H1 (cell line): Measurements from ENCODE around the gene ZDHHC19. TPM values are rescaled to one million over a fixed set of nuclear protein-coding genes. Genes with fewer than 3 reads are reported as not detected.
A peak's percentile ranks its signal among the peaks of the same experiment; 100 is the strongest.

Experiments used
- CTCF ChIA-PET: fragments of 300-600 bp; sonication (Branson Sonifier 250); formaldehyde crosslinking; loops from one replicate; lab custom pipeline; 2021; ENCODE audit not compliant: partially characterized antibody; lab: Charles Lee
- POLR2A ChIA-PET: fragments of 300-600 bp; sonication (Branson Sonifier 250); formaldehyde crosslinking; loops from one replicate; lab custom pipeline; 2021; ENCODE audit warnings: inconsistent platforms; ENCODE audit not compliant: partially characterized antibody; lab: Charles Lee
- DNase-seq, 2 experiments: peaks; one replicate each; pipeline versions ENCODE4 v3.0.0 to v3.0.0-alpha.2; 2010 to 2022; ENCODE audit warnings: low spot score in 2 of 2, low read depth in 1 of 2, mixed read lengths in 1 of 2
- FAIRE-seq: peaks from 2 replicates; lab custom pipeline; 2011; peaks lifted over from hg19 to GRCh38; lab: Jason Lieb, UNC
- H2AFZ ChIP-seq: 2 replicates; pipeline ENCODE4 v1.8.1; 2012; ENCODE audit warnings: low read length, inconsistent platforms
- H2AK5ac ChIP-seq: 2 replicates; pipeline ENCODE4 v1.6.1; 2013; ENCODE audit warnings: low read depth, low read length
- H2BK120ac ChIP-seq: replicated peaks from 2 replicates; pipeline ENCODE3; 2013; ENCODE audit warnings: low read depth, low read length, inconsistent platforms
- H2BK12ac ChIP-seq: 2 replicates; pipeline ENCODE4 v1.6.1; 2013; ENCODE audit warnings: low read depth, low read length
- H2BK15ac ChIP-seq: 2 replicates; pipeline ENCODE4 v1.6.1; 2013; ENCODE audit warnings: low read length
- H2BK20ac ChIP-seq: 2 replicates; pipeline ENCODE4 v1.6.1; 2013; ENCODE audit warnings: low read length
- H2BK5ac ChIP-seq: 2 replicates; pipeline ENCODE4 v1.6.1; 2013; ENCODE audit warnings: low read depth, low read length
- H3K14ac ChIP-seq: 2 replicates; pipeline ENCODE4 v1.6.1; 2013; ENCODE audit warnings: inconsistent platforms; ENCODE audit not compliant: insufficient read length
- H3K18ac ChIP-seq: 2 replicates; pipeline ENCODE4 v1.6.1; 2013; ENCODE audit warnings: low read length; ENCODE audit errors: extremely low read depth
- H3K23ac ChIP-seq: 2 replicates; pipeline ENCODE4 v1.6.1; 2013; ENCODE audit warnings: inconsistent platforms; ENCODE audit not compliant: insufficient read length
- H3K23me2 ChIP-seq: 2 replicates; pipeline ENCODE4 v1.6.1; 2013; ENCODE audit warnings: low read depth, low read length
- H3K27ac ChIP-seq: 2 replicates; pipeline ENCODE4 v1.6.1; 2011; ENCODE audit warnings: low read depth, low read length, inconsistent platforms
- H3K27me3 ChIP-seq, 4 experiments: replicated peaks in 1 of 4; 1 replicate in 1 of 4; 2 replicates in 3 of 4; pipeline versions ENCODE4 v1.6.1 to v1.8.1; 2011 to 2013; ENCODE audit warnings: low read length in 3 of 4, mild to moderate bottlenecking in 3 of 4, inconsistent platforms in 2 of 4, mixed read lengths in 2 of 4, moderate library complexity in 1 of 4; ENCODE audit not compliant: control insufficient read depth in 3 of 4, insufficient read depth in 3 of 4; ENCODE audit errors: extremely low read depth in 1 of 4
- H3K36me3 ChIP-seq, 4 experiments: 2 replicates each; pipeline versions ENCODE4 v1.6.1 to v1.8.1; 2011 to 2013; ENCODE audit warnings: mild to moderate bottlenecking in 4 of 4, low read length in 3 of 4, moderate library complexity in 2 of 4, control low read depth in 1 of 4, inconsistent platforms in 1 of 4; ENCODE audit not compliant: insufficient read depth in 4 of 4, control insufficient read depth in 2 of 4
- H3K4ac ChIP-seq: replicated peaks from 2 replicates; pipeline ENCODE3; 2013; ENCODE audit warnings: low read length, low read depth, mixed read lengths, inconsistent platforms; ENCODE audit not compliant: insufficient read length
- H3K4me1 ChIP-seq, 4 experiments: replicated peaks in 1 of 4; 1 replicate in 1 of 4; 2 replicates in 3 of 4; pipeline versions ENCODE4 v1.6.1 to v1.8.1; 2011 to 2013; ENCODE audit warnings: low read length in 3 of 4, inconsistent platforms in 2 of 4, mixed read lengths in 1 of 4; ENCODE audit not compliant: insufficient read depth in 4 of 4, control insufficient read depth in 3 of 4
- H3K4me2 ChIP-seq, 2 experiments: 2 replicates each; pipeline versions ENCODE4 v1.6.1 to v1.8.1; 2011 to 2013; ENCODE audit warnings: low read depth in 2 of 2, low read length in 2 of 2, control low read depth in 1 of 2, inconsistent platforms in 1 of 2, mild to moderate bottlenecking in 1 of 2; ENCODE audit not compliant: insufficient read depth in 1 of 2
- H3K4me3 ChIP-seq, 4 experiments: fragments of 200-600, 300-600 bp in 1 of 4; sonication (generic), shearing (Covaris generic), sonication (Bioruptor Twin) in 1 of 4; 2 replicates each; pipeline versions ENCODE4 v1.5.1 to v1.8.1; 2011 to 2016; ENCODE audit warnings: low read length in 4 of 4, low read depth in 3 of 4, control low read depth in 2 of 4, inconsistent platforms in 2 of 4, mild to moderate bottlenecking in 2 of 4, mixed read lengths in 1 of 4, moderate library complexity in 1 of 4; ENCODE audit not compliant: insufficient read depth in 2 of 4; ENCODE audit errors: extremely low read depth in 1 of 4
- H3K56ac ChIP-seq: replicated peaks from 2 replicates; pipeline ENCODE3; 2013; ENCODE audit warnings: low read depth, mild to moderate bottlenecking, mixed read lengths, low read length, inconsistent platforms; ENCODE audit not compliant: insufficient read length
- H3K79me1 ChIP-seq: 2 replicates; pipeline ENCODE4 v1.6.1; 2013; ENCODE audit warnings: low read depth, low read length, control low read depth
- H3K79me2 ChIP-seq, 2 experiments: 2 replicates each; pipeline versions ENCODE4 v1.6.1 to v1.8.1; 2012 to 2013; ENCODE audit warnings: low read length in 2 of 2, mild to moderate bottlenecking in 2 of 2, inconsistent platforms in 1 of 2; ENCODE audit not compliant: insufficient read depth in 2 of 2, control insufficient read depth in 1 of 2
- H3K9ac ChIP-seq, 4 experiments: replicated peaks in 1 of 4; 1 replicate in 1 of 4; 2 replicates in 3 of 4; pipeline versions ENCODE4 v1.6.1 to v1.8.1; 2011 to 2013; ENCODE audit warnings: low read depth in 3 of 4, low read length in 3 of 4, control low read depth in 2 of 4, mild to moderate bottlenecking in 2 of 4, moderate library complexity in 2 of 4, inconsistent platforms in 1 of 4; ENCODE audit errors: extremely low read depth in 1 of 4
- H3K9me3 ChIP-seq, 2 experiments: 2 replicates each; pipeline versions ENCODE4 v1.6.1 to v1.8.1; 2012 to 2013; ENCODE audit warnings: mild to moderate bottlenecking in 2 of 2, moderate library complexity in 2 of 2, control low read depth in 1 of 2, inconsistent platforms in 1 of 2, low read depth in 1 of 2, low read length in 1 of 2, mixed read lengths in 1 of 2; ENCODE audit not compliant: insufficient read depth in 2 of 2
- H4K20me1 ChIP-seq, 2 experiments: replicated peaks in 1 of 2; 2 replicates each; pipeline versions ENCODE3 to v1.8.1; 2011 to 2013; ENCODE audit warnings: inconsistent platforms in 2 of 2, low read length in 2 of 2, mild to moderate bottlenecking in 1 of 2; ENCODE audit not compliant: insufficient read depth in 2 of 2, control insufficient read depth in 1 of 2
- H4K5ac ChIP-seq: 2 replicates; pipeline ENCODE4 v1.6.1; 2013; ENCODE audit warnings: low read length, low read depth, mixed read lengths, inconsistent platforms; ENCODE audit not compliant: insufficient read length
- H4K8ac ChIP-seq: 2 replicates; pipeline ENCODE4 v1.8.0; 2013; ENCODE audit warnings: mild to moderate bottlenecking, moderate library complexity, low read length, inconsistent platforms; ENCODE audit not compliant: insufficient read depth; ENCODE audit errors: extremely low read depth
- H4K91ac ChIP-seq: replicated peaks from 2 replicates; pipeline ENCODE3; 2013; ENCODE audit warnings: low read length, mixed read lengths, inconsistent platforms; ENCODE audit not compliant: insufficient read length
- BCL11A ChIP-seq, 2 experiments: IDR thresholded peaks; one replicate each; pipeline ENCODE4 v1.6.1; 2011; ENCODE audit warnings: low read depth in 2 of 2, low read length in 2 of 2, mild to moderate bottlenecking in 2 of 2
- CREB1 ChIP-seq: IDR thresholded peaks from 2 replicates; pipeline ENCODE4 v1.6.1; 2012; ENCODE audit warnings: inconsistent platforms
- WGBS, 2 experiments: shearing (Covaris generic) in 1 of 2; methylation state at CpG; one replicate each; pipeline versions ENCODE4 v1.1.6 to v1.1.7; 2013 to 2015; ENCODE audit warnings: low lambda C conversion rate in 2 of 2, mixed read lengths in 2 of 2, inconsistent platforms in 1 of 2, low coverage in 1 of 2, missing lambda C conversion rate in 1 of 2; ENCODE audit not compliant: insufficient replicate concordance in 2 of 2, insufficient coverage in 1 of 2, insufficient read length in 1 of 2; ENCODE audit errors: extremely low coverage in 1 of 2, missing lambda C conversion rate in 1 of 2; 5-methylcytosine and 5-hydroxymethylcytosine counted together
- polyA plus RNA-seq, 7 experiments: library from polyadenylated mRNA; depleted of rRNA in 3 of 7; stranded (reverse) in 5 of 7; unstranded in 2 of 7; fragments of >200 nt in 5 of 7; fragments of 200-250 nt in 2 of 7; gene quantifications; 1 replicate in 5 of 7; 2 replicates in 1 of 7; 4 replicates in 1 of 7; pipeline versions ENCODE4 v1.2.1 to v1.2.3, GENCODE V29; 2011 to 2013; ENCODE audit warnings: missing spikeins in 2 of 7, mixed read lengths in 2 of 7
- total RNA-seq: library from RNA; stranded (reverse); fragmentation: NEBNext Ultra II Directional; extraction: Animal tissue kit (Norgen Biotek cat#: 25700); gene quantifications from 2 replicates; pipeline ENCODE4 v1.2.1, GENCODE V29; 2021

Gene ZDHHC19
- total and polyA plus RNA-seq, 2 of the 8 experiments (the other 6 are each of a cell fraction or from before 2014, with no cell fraction given): 2.5 to 4.1 TPM

- H2BK12ac ChIP-seq: no peak overlapping the region
- POLR2A ChIA-PET: interaction anchor here (1.4 to 3.9 kb wide), 3 partner anchors 10 to 20 kb away, joined by 3 to 15 read pairs (median 3); no protein-coding TSS in a partner anchor
- 84% methylated on average over 10 of the region's 10 CpGs; no CpG with 5 or more reads in 1 of the 2 experiments for WGBS, 2 experiments
- no peak overlapping the region; a peak in 1 of 8 replicates for H3K4me3 ChIP-seq
- FAIRE-seq (peak; percentile 19), DNase-seq (no peak)
- peak overlapping the region in 1 of 2 experiments; percentile 78; a peak in 1 of 4 replicates for H3K4me2 ChIP-seq
- CTCF ChIA-PET: interaction anchor here (0.7 to 1.8 kb wide), 6 partner anchors 10 to 1098 kb away, joined by 3 to 5 read pairs (median 4); no protein-coding TSS in a partner anchor
- no peak overlapping the region for H3K27ac ChIP-seq
- H2BK120ac ChIP-seq: no peak overlapping the region
- no peaks in the 10 kb centered on the region for H3K79me2 ChIP-seq
- no peak for TF ChIP-seq CREB1
- no peak for TF ChIP-seq BCL11A (IDR thresholded peaks at IDR 0.05; ENCODE audit: low read depth in 2 of 2, low read length in 2 of 2)
- H2AFZ ChIP-seq: no peak overlapping the region
- H3K36me3 ChIP-seq: no peaks in the 10 kb centered on the region
- H4K8ac ChIP-seq: no peak overlapping the region
- no peak overlapping the region for H3K4ac ChIP-seq
- no peaks in the 10 kb centered on the region for H3K9me3 ChIP-seq
- no peak overlapping the region for H3K23ac ChIP-seq
- no peak overlapping the region for H3K9ac ChIP-seq
- H2BK20ac ChIP-seq: no peak overlapping the region
- H2AK5ac ChIP-seq: no peak overlapping the region
- no peak overlapping the region for H3K14ac ChIP-seq
- no peak overlapping the region for H3K18ac ChIP-seq
- H3K23me2 ChIP-seq: peaks cover 2% of the 10 kb centered on the region; the same call in 1 of the 2 replicates
- H3K56ac ChIP-seq: no peak overlapping the region
- H4K91ac ChIP-seq: no peak overlapping the region
- H3K4me1 ChIP-seq: peaks cover 0 to 22% (median 14%) of the 10 kb centered on the region in 4 experiments; a peak in 6 of 7 replicates
- no peak overlapping the region for H2BK5ac ChIP-seq
- no peaks in the 10 kb centered on the region for H3K79me1 ChIP-seq
- H3K27me3 ChIP-seq: no peaks in the 10 kb centered on the region
- H4K5ac ChIP-seq: no peak overlapping the region
- H2BK15ac ChIP-seq: no peak overlapping the region
- H4K20me1 ChIP-seq: no peaks in the 10 kb centered on the region
Measured at GRCh38 chr3:196215493-196216020, 4.4 kb upstream of the ZDHHC19 start.
